Mucosa of descending colon (tissue), 3 donors: ENCODE data around the gene KIF5C. TPM values are rescaled to one million over a fixed set of nuclear protein-coding genes. Genes with fewer than 3 reads are reported as not detected.

Experiments
- ATAC-seq: fragments of 200-7000 bp; cut with Tn5 transposase; one replicate; pipeline ENCODE4 v1.9.1; 2020; ENCODE audit warnings: mild to moderate bottlenecking, moderate library complexity
- DNase-seq, 3 donors: peaks; one replicate each; pipeline ENCODE4 v3.0.0-alpha.2; 2020
- H3K36me3 ChIP-seq: fragments of 200-600 bp; one replicate; pipeline ENCODE4 v1.8.0; 2021; ENCODE audit warnings: low read depth, mild to moderate bottlenecking
- H3K4me1 ChIP-seq: fragments of 200-600 bp; one replicate; pipeline ENCODE4 v1.8.0; 2021; ENCODE audit warnings: low read depth, mild to moderate bottlenecking
- H3K4me3 ChIP-seq: fragments of 200-600 bp; one replicate; pipeline ENCODE4 v1.8.0; 2021; ENCODE audit warnings: mild to moderate bottlenecking
- H3K9me3 ChIP-seq: fragments of 200-600 bp; one replicate; pipeline ENCODE4 v1.8.0; 2021; ENCODE audit warnings: mild to moderate bottlenecking
- intact Hi-C, 2 donors: fragments of 100-400 bp; cut with DNase I in 1 of 2; cut with micrococcal nuclease in 1 of 2; formaldehyde crosslinking; loops; one replicate each; pipeline versions ENCODE4 v1.11.0 to v1.11.1; 2022; cut with DNase I, micrococcal nuclease
- total RNA-seq, 3 donors: library from RNA; stranded (reverse); fragmentation: NEBNext Ultra II Directional in 2 of 3; extraction: Animal tissue kit (Norgen Biotek cat#: 25700) in 2 of 3; gene quantifications; one replicate each; pipeline versions ENCODE4 v1.2.1 to v1.2.4, GENCODE V29; 2021 to 2023
- TF ChIP-seq, protein P1 (sequence below): fragments of 200-600 bp; IDR thresholded peaks from one replicate; pipeline ENCODE4 v1.8.0; 2022; ENCODE audit warnings: antibody characterized with exemption, mild to moderate bottlenecking
- donor health status: DM: no; HTN: no; CAD: no; lungs with moderate emphysema.
- donor health status: DM: no; HTN: no; CAD: no.
- donor health status: DM: no; HTN: yes; CAD: no.

KIF5C gene
- total RNA-seq, 3 donors from 2014 or later, result 1.5 to 11.0 (median 2.5) TPM

DNA sequence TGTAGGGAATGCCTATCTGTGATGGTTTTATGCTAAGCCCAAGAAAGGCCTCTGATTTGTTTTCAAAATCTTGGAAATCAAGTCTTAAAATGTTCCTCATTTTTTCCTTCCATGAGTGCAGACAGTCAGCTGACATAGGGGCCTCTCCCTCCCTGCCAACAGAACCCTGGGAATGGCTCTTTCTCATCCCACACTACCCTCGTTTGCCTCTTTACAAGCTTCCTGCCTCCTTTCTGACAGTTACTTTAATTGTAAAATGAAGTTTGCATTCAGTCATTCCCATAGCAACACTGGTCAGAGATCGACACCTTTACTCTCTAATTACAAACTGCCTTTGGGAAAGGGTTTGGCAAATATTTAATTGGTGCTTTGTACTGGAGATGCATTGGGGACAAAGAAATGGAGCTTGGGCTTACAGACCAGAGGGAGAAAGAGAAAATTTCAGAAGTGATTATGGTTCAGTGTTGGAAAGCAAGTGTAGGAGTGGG, 25.4 kb downstream of the KIF5C start:
- Histone ChIP-seq H3K4me3 (no peak overlapping the region), H3K4me1 (no peaks in the 10 kb centered on the region), H3K9me3 (no peaks in the 10 kb centered on the region), H3K36me3 (no peaks in the 10 kb centered on the region)
- DNase-seq (no peak), ATAC-seq (peak; percentile 70)
- intact Hi-C loops, result no loop called here
- TF ChIP-seq, protein P1, sequence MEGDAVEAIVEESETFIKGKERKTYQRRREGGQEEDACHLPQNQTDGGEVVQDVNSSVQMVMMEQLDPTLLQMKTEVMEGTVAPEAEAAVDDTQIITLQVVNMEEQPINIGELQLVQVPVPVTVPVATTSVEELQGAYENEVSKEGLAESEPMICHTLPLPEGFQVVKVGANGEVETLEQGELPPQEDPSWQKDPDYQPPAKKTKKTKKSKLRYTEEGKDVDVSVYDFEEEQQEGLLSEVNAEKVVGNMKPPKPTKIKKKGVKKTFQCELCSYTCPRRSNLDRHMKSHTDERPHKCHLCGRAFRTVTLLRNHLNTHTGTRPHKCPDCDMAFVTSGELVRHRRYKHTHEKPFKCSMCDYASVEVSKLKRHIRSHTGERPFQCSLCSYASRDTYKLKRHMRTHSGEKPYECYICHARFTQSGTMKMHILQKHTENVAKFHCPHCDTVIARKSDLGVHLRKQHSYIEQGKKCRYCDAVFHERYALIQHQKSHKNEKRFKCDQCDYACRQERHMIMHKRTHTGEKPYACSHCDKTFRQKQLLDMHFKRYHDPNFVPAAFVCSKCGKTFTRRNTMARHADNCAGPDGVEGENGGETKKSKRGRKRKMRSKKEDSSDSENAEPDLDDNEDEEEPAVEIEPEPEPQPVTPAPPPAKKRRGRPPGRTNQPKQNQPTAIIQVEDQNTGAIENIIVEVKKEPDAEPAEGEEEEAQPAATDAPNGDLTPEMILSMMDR, result no peak

DNA sequence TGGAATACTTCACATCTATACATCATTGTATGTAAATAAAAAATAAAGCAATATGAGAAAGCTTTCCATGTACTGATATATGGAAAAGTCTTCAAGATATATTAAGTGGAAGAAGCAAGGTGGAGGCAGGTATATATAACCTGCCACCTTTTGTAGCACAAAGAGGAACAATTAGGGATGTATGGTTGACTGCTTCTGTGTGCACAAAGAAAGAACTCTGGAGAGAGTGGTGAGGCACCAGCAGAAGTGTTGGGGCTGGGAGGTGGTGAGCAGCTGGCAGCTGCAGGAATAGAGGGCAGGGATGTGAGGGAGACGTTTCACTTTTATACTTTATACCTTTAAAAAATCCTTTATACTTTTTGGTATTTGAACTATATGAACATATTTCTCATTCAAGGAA, 26.1 kb downstream of the KIF5C start:
- ATAC-seq, result peak; percentile 15
- H3K4me3 ChIP-seq, result no peak overlapping the region

DNA sequence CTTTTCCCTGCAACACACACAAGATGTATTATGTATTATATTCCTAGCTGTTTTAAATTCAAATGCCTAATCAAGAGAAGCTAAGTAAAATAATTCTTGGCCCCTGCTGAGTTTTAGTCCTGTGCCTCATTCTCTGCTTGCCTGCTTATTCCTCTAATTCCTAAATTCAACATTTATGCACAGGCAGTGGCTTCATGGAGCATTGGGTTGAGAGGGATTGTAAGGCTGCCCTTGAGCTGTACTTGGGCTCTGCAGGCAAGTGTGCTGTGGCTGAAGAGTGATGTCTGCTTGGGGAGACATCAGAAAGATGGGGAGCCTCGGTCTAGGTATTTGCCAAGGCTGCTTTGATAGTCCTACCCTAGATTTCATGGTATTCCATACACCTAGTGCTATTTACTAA, 27.8 kb downstream of the KIF5C start:
- Histone ChIP-seq H3K4me1 (no peaks in the 10 kb centered on the region), H3K4me3 (no peak overlapping the region), H3K9me3 (no peaks in the 10 kb centered on the region), H3K36me3 (no peaks in the 10 kb centered on the region)
- TF ChIP-seq, protein P1, result no peak
- DNase-seq, result no peak
- intact Hi-C loops, result no loop called here
- no peak for ATAC-seq

More for the DNA sequence above, 26.1 kb downstream of the KIF5C start:
- Histone ChIP-seq H3K4me1 (no peaks in the 10 kb centered on the region), H3K36me3 (no peaks in the 10 kb centered on the region), H3K9me3 (no peaks in the 10 kb centered on the region)
- intact Hi-C loops, result no loop called here
- TF ChIP-seq, protein P1, result no peak
- DNase-seq, result no peak

DNA sequence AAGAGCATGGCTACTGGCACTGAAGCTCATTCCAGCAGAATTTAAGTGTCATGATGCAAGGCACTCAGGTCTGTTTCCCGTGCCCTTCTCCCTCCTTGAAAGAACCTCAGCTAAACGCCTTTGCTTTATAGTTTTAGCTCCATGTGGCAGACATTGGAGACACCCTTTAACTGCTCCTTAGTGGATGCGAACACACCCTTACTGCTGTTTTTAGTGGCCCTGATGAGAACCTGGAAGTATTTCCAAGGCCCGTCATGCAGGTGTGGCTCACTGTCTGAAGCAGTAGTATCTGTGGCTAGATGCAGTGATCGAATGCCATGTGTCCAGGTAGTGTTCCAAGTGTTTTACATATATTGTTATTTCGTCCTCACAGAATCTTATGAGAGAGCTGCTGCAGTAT, 28.3 kb downstream of the KIF5C start:
- ATAC-seq (peak; percentile 58), DNase-seq (no peak)
- intact Hi-C loops, result no loop called here
- TF ChIP-seq, protein P1, result no peak
- no peaks in the 10 kb centered on the region for H3K4me1 ChIP-seq
- no peaks in the 10 kb centered on the region for H3K9me3 ChIP-seq
- H3K4me3 ChIP-seq, result no peak overlapping the region
- H3K36me3 ChIP-seq, result no peaks in the 10 kb centered on the region

DNA sequence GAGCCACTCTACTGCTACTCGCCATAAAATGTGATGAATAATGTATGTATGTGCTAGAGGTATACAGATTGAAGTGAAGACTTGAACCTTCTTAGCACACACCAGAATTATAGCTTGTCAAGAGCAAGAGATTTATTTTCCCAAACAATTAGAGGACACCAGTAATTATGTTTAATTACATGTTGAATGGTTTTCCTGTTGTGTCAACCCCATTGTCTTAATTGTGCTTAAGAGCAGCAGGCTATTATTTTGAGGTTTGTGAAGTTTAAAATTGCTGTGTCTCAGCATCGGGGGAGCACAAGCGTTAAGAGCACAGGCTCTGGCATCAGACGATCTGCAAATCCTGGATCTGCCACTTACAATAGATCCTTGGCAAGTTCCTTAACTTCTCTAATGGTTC, 29.0 kb downstream of the KIF5C start:
- Histone ChIP-seq H3K4me3 (no peak overlapping the region), H3K36me3 (no peaks in the 10 kb centered on the region), H3K9me3 (no peaks in the 10 kb centered on the region), H3K4me1 (no peaks in the 10 kb centered on the region)
- intact Hi-C loops, result no loop called here
- ATAC-seq, result no peak
- TF ChIP-seq, protein P1, result no peak
- DNase-seq, result no peak

DNA sequence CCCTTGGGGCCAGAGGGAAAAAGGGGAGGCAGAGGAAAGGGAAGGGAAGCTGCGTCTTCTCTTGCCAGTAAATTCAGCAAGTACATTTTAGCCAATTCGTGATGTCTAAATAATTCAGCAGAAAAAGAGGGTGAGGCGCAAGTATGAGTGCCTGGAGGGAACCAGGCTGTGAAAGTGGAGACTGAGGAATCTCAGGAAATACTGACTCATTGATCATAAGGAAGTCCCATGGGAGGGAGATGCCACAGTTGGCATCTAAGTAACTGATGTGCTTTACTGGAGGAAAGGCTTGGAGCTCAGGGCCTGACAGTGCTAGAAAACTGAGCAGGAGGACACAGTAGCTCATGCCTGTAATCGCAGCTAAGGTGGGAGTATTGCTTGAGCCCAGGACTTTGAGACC, 31.1 kb downstream of the KIF5C start:
- H3K4me3 ChIP-seq, result no peak overlapping the region
- intact Hi-C loops, result no loop called here
- no peaks in the 10 kb centered on the region for H3K9me3 ChIP-seq
- ATAC-seq (no peak), DNase-seq (no peak)
- TF ChIP-seq, protein P1, result no peak
- no peaks in the 10 kb centered on the region for H3K4me1 ChIP-seq
- no peaks in the 10 kb centered on the region for H3K36me3 ChIP-seq
